Cardiac muscle cell (in vitro differentiated cells and primary cell): ENCODE measurements around the gene CNP. TPM values are rescaled to one million over a fixed set of nuclear protein-coding genes. Genes with fewer than 3 reads are reported as not detected.

Source experiments
- DNase-seq, 2 donors: peaks; one replicate each; pipeline versions ENCODE4 v3.0.0 to v3.0.0-alpha.2; 2010 to 2017; ENCODE audit warnings: low read depth in 1 of 2, low spot score in 1 of 2
- H3K27ac ChIP-seq: fragments of 200-600 bp; sonication (generic); 2 replicates; pipeline ENCODE4 v1.5.1; 2016
- H3K27me3 ChIP-seq: fragments of 200-600 bp; sonication (generic); 2 replicates; pipeline ENCODE4 v1.6.0; 2016; ENCODE audit warnings: control low read depth
- H3K36me3 ChIP-seq: fragments of 200-600 bp; sonication (generic); 2 replicates; pipeline ENCODE4 v1.5.1; 2016; ENCODE audit warnings: control low read depth
- H3K4me1 ChIP-seq: fragments of 200-600 bp; sonication (generic); 2 replicates; pipeline ENCODE4 v1.8.1; 2017; ENCODE audit warnings: low read depth, mild to moderate bottlenecking, mixed run types
- H3K4me3 ChIP-seq: fragments of 200-600 bp; sonication (generic); 2 replicates; pipeline ENCODE4 v1.5.1; 2016; ENCODE audit warnings: mild to moderate bottlenecking
- H3K9me3 ChIP-seq: fragments of 200-600 bp; sonication (generic); 2 replicates; pipeline ENCODE4 v1.5.1; 2017; ENCODE audit warnings: low read depth, mild to moderate bottlenecking, control low read depth
- CTCF ChIP-seq: IDR thresholded peaks from 2 replicates; pipeline ENCODE4 v1.5.1; 2012; ENCODE audit warnings: low read depth, mild to moderate bottlenecking, low read length
- polyA plus RNA-seq: library from polyadenylated mRNA; unstranded; fragments of >200 nt; fragmentation: Nextera tagmentation; extraction: Ambion mirVana; gene quantifications from 2 replicates; pipeline ENCODE4 v1.2.1, GENCODE V29; 2016
- total RNA-seq: library from RNA; depleted of rRNA; stranded (reverse); fragments of >200 nt; gene quantifications from 2 replicates; pipeline ENCODE4 v1.2.3, GENCODE V29; 2016

Gene CNP
- total and polyA plus RNA-seq, 2 experiments from 2014 or later: 69.0 to 82.8 TPM

GRCh38 chr17:42023524-42024349 is 57.1 kb downstream of the CNP start:
- peak in 1 of 2 donors; percentile 54 for DNase-seq
- H3K4me1 ChIP-seq: peaks cover 11% of the 10 kb centered on the region
- H3K27ac ChIP-seq: no peak overlapping the region
- no peak for TF ChIP-seq CTCF
- H3K4me3 ChIP-seq: no peak overlapping the region
- H3K9me3 ChIP-seq: no peaks in the 10 kb centered on the region
- H3K36me3 ChIP-seq: peaks cover 24% of the 10 kb centered on the region
- no peaks in the 10 kb centered on the region for H3K27me3 ChIP-seq

- no peak for DNase-seq
- no peaks in the 10 kb centered on the region for H3K27me3 ChIP-seq
- H3K36me3 ChIP-seq: peaks cover 24% of the 10 kb centered on the region
- peaks cover 11% of the 10 kb centered on the region for H3K4me1 ChIP-seq
- TF ChIP-seq CTCF: no peak
- H3K9me3 ChIP-seq: no peaks in the 10 kb centered on the region
- no peak overlapping the region for H3K4me3 ChIP-seq
- H3K27ac ChIP-seq: no peak overlapping the region
Measured at GRCh38 chr17:42025191-42025579, 58.6 kb downstream of the CNP start.

GRCh38 chr17:42025936-42026335 is 59.3 kb downstream of the CNP start:
- no peak for DNase-seq
- Histone ChIP-seq H3K27ac (no peak overlapping the region), H3K27me3 (no peaks in the 10 kb centered on the region), H3K36me3 (peaks cover 24% of the 10 kb centered on the region), H3K4me3 (no peak overlapping the region), H3K9me3 (no peaks in the 10 kb centered on the region), H3K4me1 (peaks cover 11% of the 10 kb centered on the region)
- TF ChIP-seq CTCF: no peak

- H3K27ac ChIP-seq: no peak overlapping the region
- DNase-seq: no peak
Measured at GRCh38 chr17:42026857-42027589, 60.4 kb downstream of the CNP start.

More at GRCh38 chr17:42026857-42027589, 60.4 kb downstream of the CNP start:
- no peaks in the 10 kb centered on the region for H3K27me3 ChIP-seq
- no peak overlapping the region for H3K4me3 ChIP-seq
- TF ChIP-seq CTCF: no peak
- peaks cover 22% of the 10 kb centered on the region for H3K36me3 ChIP-seq
- H3K4me1 ChIP-seq: peaks cover 11% of the 10 kb centered on the region
- H3K9me3 ChIP-seq: no peaks in the 10 kb centered on the region

Other genes with a start within 250 kb of the CNP start
- 0.98 and 1.8 TPM in 2 replicates for gene HAP1, start 232.2 kb upstream of the CNP start, total RNA-seq
- 0.80 and 2.1 TPM in 2 replicates for gene HAP1, start 232.2 kb upstream of the CNP start, polyA plus RNA-seq
- 296 and 359 TPM in 2 replicates for gene JUP, start 180.1 kb upstream of the CNP start, total RNA-seq
- 160 and 206 TPM in 2 replicates for gene JUP, start 180.1 kb upstream of the CNP start, polyA plus RNA-seq
- 118 and 153 TPM in 2 replicates for gene P3H4, start 154.8 kb upstream of the CNP start, total RNA-seq
- 137 and 138 TPM in 2 replicates for gene P3H4, start 154.8 kb upstream of the CNP start, polyA plus RNA-seq
- 265 and 336 TPM in 2 replicates for gene FKBP10, start 153.8 kb upstream of the CNP start, total RNA-seq
- 113 and 165 TPM in 2 replicates for gene FKBP10, start 153.8 kb upstream of the CNP start, polyA plus RNA-seq
- gene NT5C3B, start 130.6 kb upstream of the CNP start, total RNA-seq: 164 and 190 TPM in 2 replicates
- gene NT5C3B, start 130.6 kb upstream of the CNP start, polyA plus RNA-seq: 221 and 222 TPM in 2 replicates
- 0.36 TPM in 1 of 2 replicates, not detected in the other for gene KLHL10, start 129.0 kb upstream of the CNP start, total RNA-seq
- gene KLHL10, start 129.0 kb upstream of the CNP start, polyA plus RNA-seq: 0.14 TPM in 1 of 2 replicates, not detected in the other
- gene KLHL11, start 101.4 kb upstream of the CNP start, total RNA-seq: 26.5 and 29.2 TPM in 2 replicates
- 21.3 and 22.6 TPM in 2 replicates for gene KLHL11, start 101.4 kb upstream of the CNP start, polyA plus RNA-seq
- 96.3 and 155 TPM in 2 replicates for gene ACLY, start 47.8 kb upstream of the CNP start, total RNA-seq
- gene ACLY, start 47.8 kb upstream of the CNP start, polyA plus RNA-seq: 71.5 and 89.2 TPM in 2 replicates
- gene ODAD4, start 36.2 kb upstream of the CNP start, total RNA-seq: 2.6 and 4.5 TPM in 2 replicates
- gene ODAD4, start 36.2 kb upstream of the CNP start, polyA plus RNA-seq: 3.2 and 8.0 TPM in 2 replicates
- gene DNAJC7, start 50.6 kb downstream of the CNP start, total RNA-seq: 66.6 and 79.2 TPM in 2 replicates
- 83.8 and 90.0 TPM in 2 replicates for gene DNAJC7, start 50.6 kb downstream of the CNP start, polyA plus RNA-seq
- 113 and 125 TPM in 2 replicates for gene NKIRAS2, start 53.3 kb downstream of the CNP start, total RNA-seq
- gene NKIRAS2, start 53.3 kb downstream of the CNP start, polyA plus RNA-seq: 98.2 and 107 TPM in 2 replicates
- gene C17orf113, start 83.8 kb downstream of the CNP start, total RNA-seq: 6.2 and 7.6 TPM in 2 replicates
- gene C17orf113, start 83.8 kb downstream of the CNP start, polyA plus RNA-seq: 4.5 and 4.7 TPM in 2 replicates
- gene ZNF385C, start 131.7 kb downstream of the CNP start, total RNA-seq: 1.7 and 2.1 TPM in 2 replicates
- 3.0 and 3.9 TPM in 2 replicates for gene ZNF385C, start 131.7 kb downstream of the CNP start, polyA plus RNA-seq
- 0.42 and 1.2 TPM in 2 replicates for gene DHX58, start 145.9 kb downstream of the CNP start, total RNA-seq
- not detected in 2 replicates for gene DHX58, start 145.9 kb downstream of the CNP start, polyA plus RNA-seq
- gene KAT2A, start 154.6 kb downstream of the CNP start, total RNA-seq: 38.2 and 76.9 TPM in 2 replicates
- 89.0 and 121 TPM in 2 replicates for gene KAT2A, start 154.6 kb downstream of the CNP start, polyA plus RNA-seq
- 0.06 and 0.67 TPM in 2 replicates for gene HSPB9, start 156.0 kb downstream of the CNP start, total RNA-seq
- gene HSPB9, start 156.0 kb downstream of the CNP start, polyA plus RNA-seq: 0.51 and 0.52 TPM in 2 replicates
- gene RAB5C, start 188.2 kb downstream of the CNP start, total RNA-seq: 41.8 and 53.8 TPM in 2 replicates
- gene RAB5C, start 188.2 kb downstream of the CNP start, polyA plus RNA-seq: 44.8 and 65.1 TPM in 2 replicates
- not detected in 2 replicates for gene KCNH4, start 214.3 kb downstream of the CNP start, total RNA-seq
- not detected in 2 replicates for gene KCNH4, start 214.3 kb downstream of the CNP start, polyA plus RNA-seq
- 1.3 TPM in 1 of 2 replicates, not detected in the other for gene HCRT, start 218.7 kb downstream of the CNP start, total RNA-seq
- 1.9 TPM in 1 of 2 replicates, not detected in the other for gene HCRT, start 218.7 kb downstream of the CNP start, polyA plus RNA-seq
- gene GHDC, start 227.7 kb downstream of the CNP start, total RNA-seq: 7.3 and 13.5 TPM in 2 replicates
- 7.4 and 13.4 TPM in 2 replicates for gene GHDC, start 227.7 kb downstream of the CNP start, polyA plus RNA-seq